OCI-LY1 (cell line): ENCODE results near the gene ARHGEF17.

Experiments used
- CTCF ChIP-seq: fragments of 200-600 bp; sonication (generic), shearing (Covaris generic); IDR thresholded peaks from 2 replicates; pipeline ENCODE4 v1.5.1; 2017; ENCODE audit warnings: mild to moderate bottlenecking, antibody characterized with exemption, low read length, moderate library complexity, mixed read lengths
- EZH2 ChIP-seq: fragments of 200-600 bp; sonication (generic), shearing (Covaris generic); IDR thresholded peaks from 2 replicates; pipeline ENCODE4 v1.8.0; 2017; ENCODE audit warnings: borderline replicate concordance, mixed run types, mild to moderate bottlenecking, antibody characterized with exemption, low read length, moderate library complexity, mixed read lengths

DNA sequence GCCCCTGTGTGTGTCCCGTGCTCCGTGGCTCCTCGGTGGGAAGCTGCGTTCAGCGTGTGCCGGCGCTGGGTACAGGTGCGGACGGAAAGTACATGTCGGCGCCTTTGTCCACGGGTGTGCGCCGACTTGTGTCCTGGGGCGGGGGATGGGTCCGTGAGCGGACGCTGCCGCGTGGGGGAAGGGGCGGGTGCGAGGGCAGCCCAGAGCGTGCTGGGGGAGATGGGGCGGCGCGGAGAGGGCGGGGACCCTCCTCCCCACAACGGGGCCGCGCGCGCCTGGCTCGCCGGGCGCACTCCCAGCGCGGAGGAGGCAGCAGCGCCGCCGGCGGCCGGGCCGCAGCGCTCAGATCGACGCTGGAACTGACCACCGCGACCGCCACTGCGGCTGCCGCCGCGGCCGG, 34.6 kb downstream of the ARHGEF17 start:
- no peak for TF ChIP-seq EZH2
- no peak for TF ChIP-seq CTCF
